GM21381 (cell line): ENCODE results near the gene RSPH3.
"Not testable (repeated sequence)": the region's sequence is repeated elsewhere in the genome, so short reads cannot be mapped to it uniquely, and the experiment has no call there.

Experiments
- ATAC-seq: cut with Tn5 transposase; IDR thresholded peaks from one replicate; pipeline ENCODE4 v1.9.1; 2021; ENCODE audit warnings: mild to moderate bottlenecking, moderate library complexity; ENCODE audit not compliant: unreplicated experiment

RSPH3 gene

GRCh38 chr6:158977382-158977781 is 22.6 kb downstream of the RSPH3 start:
- ATAC-seq: no peak

DNA sequence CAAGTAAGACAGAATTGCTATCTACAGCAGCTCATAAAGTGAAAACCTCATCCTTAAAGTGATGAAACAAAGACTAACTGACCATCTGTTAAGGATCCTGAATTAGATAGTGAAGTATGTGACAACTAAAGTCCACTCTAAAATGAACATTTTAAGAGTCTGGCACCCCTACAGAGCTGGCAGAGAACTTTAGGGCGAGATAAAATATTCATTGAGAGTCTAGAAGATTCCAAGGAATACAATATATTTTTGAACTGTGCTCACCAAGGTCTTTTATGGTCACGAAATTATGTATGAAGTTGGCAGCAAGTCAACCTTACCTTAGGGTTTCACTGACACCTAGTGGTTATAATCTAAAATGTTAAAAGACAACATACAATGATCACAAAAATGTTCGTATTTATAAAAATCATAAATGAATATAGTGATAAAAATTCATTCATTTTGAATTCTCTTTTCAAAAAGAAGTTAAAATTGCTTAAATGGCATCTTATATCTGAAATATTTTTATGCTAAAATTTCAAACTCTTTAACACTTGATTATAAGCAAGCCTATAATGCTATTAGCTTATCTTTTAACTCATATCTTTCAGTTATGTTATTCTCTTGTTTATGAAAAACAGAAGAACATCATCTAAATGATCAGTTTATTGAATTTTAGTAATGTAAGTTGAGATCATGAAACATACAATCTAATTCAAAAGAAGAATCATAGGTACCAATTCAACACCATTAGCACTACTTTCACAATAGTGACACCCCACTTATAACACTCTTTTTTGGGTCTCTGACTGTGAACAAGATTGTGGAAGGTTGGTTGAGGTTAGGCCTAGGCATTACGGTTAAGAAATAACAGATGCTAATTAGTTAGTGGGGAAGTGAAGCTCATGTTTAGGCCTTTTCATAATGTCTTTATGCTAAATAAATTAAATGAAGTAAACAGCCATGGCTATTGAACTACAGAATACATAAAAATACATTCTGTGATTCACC is 27.5 kb downstream of the RSPH3 start:
- ATAC-seq: no peak

DNA sequence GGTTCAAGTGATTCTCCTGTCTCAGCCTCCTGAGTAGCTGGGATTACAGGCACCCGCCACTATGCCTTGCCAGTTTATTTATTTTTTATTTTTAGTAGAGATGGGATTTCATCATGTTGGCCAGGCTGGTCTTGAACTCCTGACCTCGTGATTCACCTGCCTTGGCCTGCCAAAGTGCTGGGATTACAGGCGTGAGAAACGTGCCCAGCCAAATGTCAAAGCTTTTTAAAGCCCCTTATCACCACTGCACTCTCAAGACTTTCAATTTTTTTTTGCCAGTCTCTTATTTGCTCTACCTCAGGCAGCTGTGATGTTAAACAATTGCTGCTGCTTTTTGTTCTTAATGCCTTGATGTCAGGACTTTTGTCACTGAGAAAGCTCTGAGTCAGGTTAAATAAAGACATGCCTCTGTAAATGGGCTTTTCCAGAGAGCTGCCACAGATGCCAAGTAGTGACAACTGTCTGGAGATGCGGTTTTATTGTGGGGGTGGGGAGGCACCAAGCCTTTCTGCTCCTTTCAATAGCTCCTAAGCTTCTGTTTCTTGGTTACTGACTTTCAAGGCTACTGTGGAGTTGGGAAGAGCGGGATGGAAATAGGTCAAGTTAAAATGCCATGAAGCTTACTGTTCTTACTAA is 29.2 kb downstream of the RSPH3 start:
- no peak for ATAC-seq

DNA sequence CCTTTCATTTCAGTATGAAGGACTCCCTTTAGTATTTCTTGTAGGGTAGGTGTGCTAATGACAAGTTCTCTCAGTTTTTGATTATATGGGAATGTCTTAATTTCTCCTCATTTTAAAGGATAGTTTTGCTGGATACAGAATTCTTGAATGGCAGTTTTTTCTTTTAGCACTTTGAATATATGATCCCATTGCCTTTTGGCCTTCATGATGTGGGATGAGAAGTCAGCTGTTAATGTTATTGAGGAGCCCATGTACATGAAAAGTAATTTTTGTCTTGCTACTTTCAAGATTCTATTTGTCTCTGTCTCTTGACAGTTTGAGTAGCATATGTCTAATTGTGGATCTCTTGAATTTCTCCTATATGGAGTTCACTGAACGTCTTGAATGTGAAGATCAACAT is 30.9 kb downstream of the RSPH3 start:
- no peak for ATAC-seq

- no peak for ATAC-seq
Measured at GRCh38 chr6:158963020-158963808, 36.8 kb downstream of the RSPH3 start.

DNA sequence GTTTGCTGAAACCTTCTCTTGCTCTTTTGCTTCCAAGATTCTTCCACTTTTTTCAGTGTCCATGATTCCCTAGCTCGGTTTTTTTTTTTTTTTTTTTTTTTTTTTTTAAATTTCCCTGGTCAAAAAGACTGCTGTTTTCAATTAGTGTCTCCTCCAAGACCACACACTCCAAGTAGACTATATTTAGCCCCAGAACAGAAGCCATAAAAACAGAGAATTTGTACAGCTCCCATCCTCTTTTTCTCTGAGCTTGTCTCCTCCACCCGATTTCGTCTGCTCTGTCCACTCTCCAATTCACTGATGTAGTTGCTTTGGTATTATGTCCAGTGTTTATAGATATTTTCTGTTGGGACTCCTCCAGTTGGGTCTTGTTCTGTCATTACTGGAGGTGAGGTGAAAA is 37.6 kb downstream of the RSPH3 start:
- ATAC-seq: no peak

GRCh38 chr6:158960026-158960425 is 40.0 kb downstream of the RSPH3 start:
- ATAC-seq: no peak

DNA sequence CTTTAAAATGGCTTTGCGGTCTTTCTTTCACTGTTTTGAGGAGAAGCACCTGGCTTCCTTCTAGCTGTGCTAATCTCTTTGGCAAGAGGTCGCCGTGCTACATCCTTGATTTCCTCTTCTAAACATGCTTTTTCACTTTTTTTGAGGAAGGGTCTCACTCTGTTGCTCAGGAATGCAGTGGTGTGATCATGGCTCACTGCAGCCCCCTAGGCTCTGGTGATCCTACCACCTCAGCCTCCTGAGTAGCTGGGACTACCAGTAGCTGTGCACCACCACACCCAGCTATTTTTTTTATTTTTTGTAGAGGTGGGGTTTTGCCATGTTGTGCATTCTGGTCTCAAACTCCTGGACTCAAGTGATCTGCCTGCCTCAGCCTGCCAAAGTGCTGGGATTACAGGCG is 40.5 kb downstream of the RSPH3 start:
- no peak for ATAC-seq

- ATAC-seq: no peak
Measured at GRCh38 chr6:158958504-158959386, 41.3 kb downstream of the RSPH3 start.

DNA sequence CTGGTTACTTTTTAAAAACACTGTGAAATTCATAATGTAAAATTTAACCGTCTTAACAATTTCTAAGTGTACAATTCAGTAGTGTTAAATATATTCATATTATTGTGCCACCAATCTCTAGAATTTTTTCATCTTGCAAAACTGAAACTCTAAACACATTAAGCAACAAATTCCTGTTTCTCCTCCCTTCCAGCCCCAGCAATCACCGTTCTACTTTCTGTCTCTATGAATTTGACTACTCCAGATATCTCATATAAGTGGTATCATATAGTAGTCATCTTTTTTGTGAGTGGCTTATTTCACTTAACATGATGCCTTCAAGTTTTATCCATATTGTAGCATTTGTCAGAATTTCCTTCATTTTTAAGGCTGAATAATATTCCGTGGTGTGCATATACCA is 44.7 kb downstream of the RSPH3 start:
- ATAC-seq: no peak

GRCh38 chr6:158954753-158955152 is 45.2 kb downstream of the RSPH3 start:
- ATAC-seq: no peak

- ATAC-seq: not testable (repeated sequence)
Measured at GRCh38 chr6:158952011-158952410, 48.0 kb downstream of the RSPH3 start.

DNA sequence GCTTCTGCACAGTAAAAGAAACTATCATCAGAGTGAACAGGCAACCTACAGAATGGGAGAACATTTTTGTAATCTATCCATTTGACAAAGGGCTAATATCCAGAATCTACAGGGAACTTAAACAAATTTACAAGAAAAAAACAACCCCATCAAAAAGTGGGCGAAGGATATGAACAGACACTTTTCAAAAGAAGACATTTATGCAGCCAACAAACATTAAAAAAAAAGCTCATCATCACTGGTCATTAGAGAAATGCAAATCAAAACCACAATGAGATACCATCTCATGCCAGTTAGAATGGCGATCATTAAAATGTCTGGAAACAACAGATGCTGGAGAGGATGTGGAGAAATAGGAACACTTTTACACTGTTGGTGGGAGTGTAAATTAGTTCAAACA is 48.4 kb downstream of the RSPH3 start:
- not testable (repeated sequence) for ATAC-seq

GRCh38 chr6:158947284-158947683 is 52.7 kb downstream of the RSPH3 start:
- ATAC-seq: no peak

GRCh38 chr6:158943380-158944032 is 56.5 kb downstream of the RSPH3 start:
- no peak for ATAC-seq

DNA sequence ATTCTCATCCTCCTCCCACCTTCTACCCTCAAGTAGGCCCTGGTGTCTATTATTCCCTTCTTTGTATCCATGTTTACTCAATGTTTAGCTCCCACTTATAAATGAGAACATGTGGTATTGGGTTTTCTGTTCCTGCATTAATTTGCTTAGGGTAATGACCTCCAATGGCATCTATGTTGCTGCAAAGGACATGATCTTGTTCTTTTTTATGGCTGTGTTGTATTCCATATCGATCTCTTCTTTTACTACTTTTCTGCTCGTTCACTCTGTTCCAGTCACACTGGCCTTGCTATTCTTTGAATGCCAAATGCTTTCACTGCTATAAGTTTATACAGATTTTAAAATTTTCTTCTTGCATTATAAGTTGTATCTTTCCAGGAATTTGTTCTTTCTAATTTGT is 57.7 kb downstream of the RSPH3 start:
- ATAC-seq: no peak

GRCh38 chr6:158941246-158941645 is 58.8 kb downstream of the RSPH3 start:
- ATAC-seq: no peak

- ATAC-seq: no peak
Measured at GRCh38 chr6:158939255-158940159, 60.5 kb downstream of the RSPH3 start.

DNA sequence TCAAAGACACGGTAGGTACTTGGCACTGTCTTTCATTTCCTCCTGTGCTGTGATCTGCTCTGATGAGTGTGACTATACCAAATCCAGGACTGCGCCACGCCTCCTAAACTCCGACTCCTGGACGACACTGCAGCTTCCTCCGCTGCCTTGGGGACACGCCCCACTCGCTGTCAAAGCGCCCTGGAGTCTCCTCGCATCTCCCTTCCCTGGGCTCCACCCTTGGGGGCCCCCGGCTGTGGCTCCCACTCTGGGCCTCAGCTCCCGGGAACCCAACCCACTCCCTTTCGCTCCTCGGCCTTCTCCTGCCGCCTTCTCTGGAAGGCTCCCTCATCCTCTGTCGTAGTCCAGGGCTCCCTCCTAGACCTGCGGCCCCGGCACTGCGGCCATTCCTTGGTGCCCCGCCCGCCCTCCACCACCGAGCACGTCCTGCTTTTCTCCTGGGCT is 61.2 kb downstream of the RSPH3 start:
- no peak for ATAC-seq
